Measurements from ENCODE around the gene KRTAP1-1. TPM values are rescaled to one million over a fixed set of nuclear protein-coding genes. Genes with fewer than 3 reads are reported as not detected.

The KRTAP1-1 gene
- polyA plus RNA-seq, 1 donor from 2014 or later = not detected

DNA sequence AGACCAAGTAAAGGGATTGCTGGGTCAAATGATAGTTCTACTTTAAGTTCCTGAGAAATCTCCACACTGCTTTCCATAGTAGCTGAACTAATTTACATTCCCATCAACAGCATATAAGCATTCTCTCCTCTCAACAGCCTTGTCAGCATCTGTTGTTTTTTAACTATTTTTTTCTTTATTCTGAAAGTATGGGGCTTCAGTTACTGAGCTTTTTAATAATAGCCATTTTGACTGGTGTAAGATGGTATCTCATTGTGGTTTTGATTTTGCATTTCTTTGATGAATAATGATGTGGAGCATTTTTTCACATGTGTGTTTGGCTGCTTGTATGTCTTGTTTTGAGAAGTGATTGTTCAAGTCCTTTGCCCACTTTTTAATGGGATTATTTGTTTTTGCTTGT, 11.3 kb upstream of the KRTAP1-1 start:
- H3K27ac ChIP-seq (ENCODE audit: low read length) = no peak overlapping the region
- H3F3A ChIP-seq (ENCODE audit: insufficient read depth, low read length, poor library complexity, severe bottlenecking) = no peaks in the 10 kb centered on the region
- TF ChIP-seq RAD21 (conservative IDR thresholded peaks at IDR 0.05) (no peak), SMC3 (conservative IDR thresholded peaks at IDR 0.05; ENCODE audit: poor library complexity) (no peak), EP300 (conservative IDR thresholded peaks at IDR 0.05; ENCODE audit: poor library complexity, severe bottlenecking) (no peak), EZH2 (IDR thresholded peaks at IDR 0.05; ENCODE audit: borderline replicate concordance, insufficient read depth, low read length, poor library complexity, severe bottlenecking) (no peak), MXI1 (conservative IDR thresholded peaks at IDR 0.05; ENCODE audit: poor library complexity, severe bottlenecking) (no peak), TAF1 (IDR thresholded peaks at IDR 0.05; ENCODE audit: low read depth) (no peak), POLR2AphosphoS5 (IDR thresholded peaks at IDR 0.05) (no peak)
- TF ChIP-seq, protein P1, sequence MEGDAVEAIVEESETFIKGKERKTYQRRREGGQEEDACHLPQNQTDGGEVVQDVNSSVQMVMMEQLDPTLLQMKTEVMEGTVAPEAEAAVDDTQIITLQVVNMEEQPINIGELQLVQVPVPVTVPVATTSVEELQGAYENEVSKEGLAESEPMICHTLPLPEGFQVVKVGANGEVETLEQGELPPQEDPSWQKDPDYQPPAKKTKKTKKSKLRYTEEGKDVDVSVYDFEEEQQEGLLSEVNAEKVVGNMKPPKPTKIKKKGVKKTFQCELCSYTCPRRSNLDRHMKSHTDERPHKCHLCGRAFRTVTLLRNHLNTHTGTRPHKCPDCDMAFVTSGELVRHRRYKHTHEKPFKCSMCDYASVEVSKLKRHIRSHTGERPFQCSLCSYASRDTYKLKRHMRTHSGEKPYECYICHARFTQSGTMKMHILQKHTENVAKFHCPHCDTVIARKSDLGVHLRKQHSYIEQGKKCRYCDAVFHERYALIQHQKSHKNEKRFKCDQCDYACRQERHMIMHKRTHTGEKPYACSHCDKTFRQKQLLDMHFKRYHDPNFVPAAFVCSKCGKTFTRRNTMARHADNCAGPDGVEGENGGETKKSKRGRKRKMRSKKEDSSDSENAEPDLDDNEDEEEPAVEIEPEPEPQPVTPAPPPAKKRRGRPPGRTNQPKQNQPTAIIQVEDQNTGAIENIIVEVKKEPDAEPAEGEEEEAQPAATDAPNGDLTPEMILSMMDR (IDR thresholded peaks at IDR 0.05; ENCODE audit: poor library complexity, severe bottlenecking) = no peak
- TF ChIP-seq, protein P2, sequence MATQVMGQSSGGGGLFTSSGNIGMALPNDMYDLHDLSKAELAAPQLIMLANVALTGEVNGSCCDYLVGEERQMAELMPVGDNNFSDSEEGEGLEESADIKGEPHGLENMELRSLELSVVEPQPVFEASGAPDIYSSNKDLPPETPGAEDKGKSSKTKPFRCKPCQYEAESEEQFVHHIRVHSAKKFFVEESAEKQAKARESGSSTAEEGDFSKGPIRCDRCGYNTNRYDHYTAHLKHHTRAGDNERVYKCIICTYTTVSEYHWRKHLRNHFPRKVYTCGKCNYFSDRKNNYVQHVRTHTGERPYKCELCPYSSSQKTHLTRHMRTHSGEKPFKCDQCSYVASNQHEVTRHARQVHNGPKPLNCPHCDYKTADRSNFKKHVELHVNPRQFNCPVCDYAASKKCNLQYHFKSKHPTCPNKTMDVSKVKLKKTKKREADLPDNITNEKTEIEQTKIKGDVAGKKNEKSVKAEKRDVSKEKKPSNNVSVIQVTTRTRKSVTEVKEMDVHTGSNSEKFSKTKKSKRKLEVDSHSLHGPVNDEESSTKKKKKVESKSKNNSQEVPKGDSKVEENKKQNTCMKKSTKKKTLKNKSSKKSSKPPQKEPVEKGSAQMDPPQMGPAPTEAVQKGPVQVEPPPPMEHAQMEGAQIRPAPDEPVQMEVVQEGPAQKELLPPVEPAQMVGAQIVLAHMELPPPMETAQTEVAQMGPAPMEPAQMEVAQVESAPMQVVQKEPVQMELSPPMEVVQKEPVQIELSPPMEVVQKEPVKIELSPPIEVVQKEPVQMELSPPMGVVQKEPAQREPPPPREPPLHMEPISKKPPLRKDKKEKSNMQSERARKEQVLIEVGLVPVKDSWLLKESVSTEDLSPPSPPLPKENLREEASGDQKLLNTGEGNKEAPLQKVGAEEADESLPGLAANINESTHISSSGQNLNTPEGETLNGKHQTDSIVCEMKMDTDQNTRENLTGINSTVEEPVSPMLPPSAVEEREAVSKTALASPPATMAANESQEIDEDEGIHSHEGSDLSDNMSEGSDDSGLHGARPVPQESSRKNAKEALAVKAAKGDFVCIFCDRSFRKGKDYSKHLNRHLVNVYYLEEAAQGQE (IDR thresholded peaks at IDR 0.05; ENCODE audit: borderline replicate concordance) = no peak
- H4K20me1 ChIP-seq (ENCODE audit: insufficient read depth) = no peaks in the 10 kb centered on the region
- H2AFZ ChIP-seq (ENCODE audit: low read depth, low read length) = no peak overlapping the region
- no peak overlapping the region for H3K9ac ChIP-seq (ENCODE audit: low read length)
- H3K4me2 ChIP-seq (ENCODE audit: low read length) = no peak overlapping the region
- H3K9me2 ChIP-seq (ENCODE audit: insufficient read depth, low read length) = no peaks in the 10 kb centered on the region
- H3K27me3 ChIP-seq (ENCODE audit: insufficient read depth, low read depth, low read length) = no peaks in the 10 kb centered on the region
- H3K4me3 ChIP-seq (ENCODE audit: low read length) = no peak overlapping the region
- no peaks in the 10 kb centered on the region for H3K9me3 ChIP-seq (ENCODE audit: low read length)
- no peaks in the 10 kb centered on the region for H3K79me2 ChIP-seq (replicated peaks; ENCODE audit: insufficient read depth, low read length)
- no peaks in the 10 kb centered on the region for H3K36me3 ChIP-seq (ENCODE audit: insufficient read depth, low read length)

DNA sequence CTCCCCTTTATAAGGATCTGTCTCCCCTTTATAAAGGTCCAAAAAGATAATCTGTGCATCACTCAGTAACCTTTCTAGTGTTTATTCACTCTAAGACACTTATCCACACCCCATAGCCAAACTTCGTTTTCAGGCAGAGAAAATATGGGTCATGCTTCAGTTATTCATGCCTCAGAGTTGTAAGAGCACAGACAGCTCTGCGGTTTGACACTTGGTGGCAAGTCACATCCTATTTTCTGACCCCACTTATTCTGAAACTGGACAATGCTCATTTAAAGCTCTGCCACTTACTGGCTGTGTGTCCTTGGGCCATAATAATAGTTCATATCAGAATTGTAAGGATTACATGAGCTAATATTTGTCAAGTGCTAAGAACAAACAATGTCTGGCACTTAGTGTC, 7.9 kb upstream of the KRTAP1-1 start:
- Histone ChIP-seq H3K9ac (ENCODE audit: low read length) (no peak overlapping the region), H3K9me3 (ENCODE audit: low read length) (no peaks in the 10 kb centered on the region), H4K20me1 (ENCODE audit: insufficient read depth) (no peaks in the 10 kb centered on the region), H3F3A (ENCODE audit: insufficient read depth, low read length, poor library complexity, severe bottlenecking) (no peaks in the 10 kb centered on the region), H3K27me3 (ENCODE audit: insufficient read depth, low read depth, low read length) (no peaks in the 10 kb centered on the region), H3K4me2 (ENCODE audit: low read length) (no peak overlapping the region), H2AFZ (ENCODE audit: low read depth, low read length) (no peak overlapping the region), H3K36me3 (ENCODE audit: insufficient read depth, low read length) (no peaks in the 10 kb centered on the region), H3K79me2 (replicated peaks; ENCODE audit: insufficient read depth, low read length) (no peaks in the 10 kb centered on the region), H3K4me3 (ENCODE audit: low read length) (no peak overlapping the region), H3K27ac (ENCODE audit: low read length) (no peak overlapping the region), H3K9me2 (ENCODE audit: insufficient read depth, low read length) (no peaks in the 10 kb centered on the region)
- TF ChIP-seq EP300 (conservative IDR thresholded peaks at IDR 0.05; ENCODE audit: poor library complexity, severe bottlenecking) (no peak), EZH2 (IDR thresholded peaks at IDR 0.05; ENCODE audit: borderline replicate concordance, insufficient read depth, low read length, poor library complexity, severe bottlenecking) (no peak), MXI1 (conservative IDR thresholded peaks at IDR 0.05; ENCODE audit: poor library complexity, severe bottlenecking) (no peak), SMC3 (conservative IDR thresholded peaks at IDR 0.05; ENCODE audit: poor library complexity) (no peak), TAF1 (IDR thresholded peaks at IDR 0.05; ENCODE audit: low read depth) (no peak), RAD21 (conservative IDR thresholded peaks at IDR 0.05) (no peak), POLR2AphosphoS5 (IDR thresholded peaks at IDR 0.05) (no peak)
- TF ChIP-seq, protein P2 (IDR thresholded peaks at IDR 0.05; ENCODE audit: borderline replicate concordance) = no peak
- TF ChIP-seq, protein P1 (IDR thresholded peaks at IDR 0.05; ENCODE audit: poor library complexity, severe bottlenecking) = no peak
